ENCODE measurements around the gene RNU1-1. TPM values are rescaled to one million over a fixed set of nuclear protein-coding genes. Genes with fewer than 3 reads are reported as not detected.
"Not testable (repeated sequence)": the region's sequence is repeated elsewhere in the genome, so short reads cannot be mapped to it uniquely, and the experiment has no call there.

The RNU1-1 gene
- total RNA-seq, 2 donors from 2014 or later, result 1,202 to 2,371 TPM

DNA sequence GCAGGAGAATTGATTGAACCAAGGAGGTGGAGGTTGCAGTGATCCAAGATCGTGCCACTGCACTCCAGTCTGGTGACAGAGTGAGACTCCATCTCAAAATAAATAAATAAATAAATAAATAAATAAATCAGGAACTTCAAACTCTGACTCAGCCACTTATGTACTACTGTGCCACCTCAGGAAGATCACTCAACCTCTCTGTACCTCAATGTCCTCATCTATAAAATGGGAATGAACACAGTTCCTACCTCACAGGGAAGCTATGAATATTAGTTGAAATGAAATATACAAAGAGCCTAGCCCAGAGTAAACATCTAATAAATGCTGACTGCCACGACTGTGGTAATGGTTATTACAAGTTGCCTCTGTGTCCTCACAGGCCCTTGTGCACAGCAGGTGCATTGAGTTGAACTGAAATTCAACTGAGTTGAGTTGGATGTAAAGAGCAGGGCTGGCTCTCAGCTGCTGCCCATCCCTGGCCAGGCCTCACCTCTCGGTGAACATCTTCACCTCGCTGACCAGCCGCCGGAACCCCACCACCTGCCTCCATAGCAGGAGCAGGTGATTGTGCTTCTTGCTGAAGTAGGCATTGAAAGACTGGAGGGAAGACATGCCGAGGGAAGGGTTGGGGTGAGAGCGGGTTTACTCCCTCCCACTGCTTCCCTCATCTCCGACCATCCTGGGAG lies 24.7 kb downstream of the RNU1-1 start:
- H3K4me3 Mint-ChIP-seq; H3K9me3 Mint-ChIP-seq; ATAC-seq (replicated peaks); H3K27ac Mint-ChIP-seq; H3K27me3 Mint-ChIP-seq; H3K36me3 Mint-ChIP-seq (ENCODE audit: low read depth); H3K4me1 Mint-ChIP-seq: not testable (repeated sequence)

GRCh38 chr1:16487011-16487410 lies 27.1 kb downstream of the RNU1-1 start:
- H3K27me3 Mint-ChIP-seq; H3K4me3 Mint-ChIP-seq; ATAC-seq (replicated peaks); H3K9me3 Mint-ChIP-seq; H3K4me1 Mint-ChIP-seq; H3K27ac Mint-ChIP-seq: not testable (repeated sequence)
- peaks cover 11% of the 10 kb centered on the region for H3K36me3 Mint-ChIP-seq (ENCODE audit: low read depth)

GRCh38 chr1:16486316-16486715 lies 27.8 kb downstream of the RNU1-1 start:
- H3K4me3 Mint-ChIP-seq; H3K27me3 Mint-ChIP-seq; H3K9me3 Mint-ChIP-seq; H3K4me1 Mint-ChIP-seq; ATAC-seq (replicated peaks); H3K27ac Mint-ChIP-seq: not testable (repeated sequence)
- H3K36me3 Mint-ChIP-seq (ENCODE audit: low read depth), result peaks cover 14% of the 10 kb centered on the region

DNA sequence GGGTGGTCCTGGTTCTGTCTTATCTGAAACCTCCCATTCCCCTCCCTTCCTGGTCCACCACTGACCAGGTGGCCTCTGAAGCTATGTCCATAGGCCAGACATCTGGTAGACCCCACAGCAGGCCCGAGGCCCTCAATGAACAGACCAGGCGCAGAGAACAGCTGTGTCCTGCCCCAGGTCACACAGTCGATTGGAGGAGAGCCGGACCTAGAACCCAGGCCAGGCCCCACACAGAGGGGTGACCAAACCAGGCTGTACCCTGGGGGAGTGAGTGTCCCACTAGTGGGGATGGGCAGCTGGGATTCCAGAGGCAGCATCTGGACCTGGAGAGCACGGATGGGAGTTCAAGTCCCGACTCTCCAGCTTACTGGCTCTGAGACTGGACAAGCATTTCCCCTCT lies 29.2 kb downstream of the RNU1-1 start:
- Mint-ChIP-seq H3K4me3 (no peak overlapping the region), H3K27ac (no peak overlapping the region), H3K9me3 (no peaks in the 10 kb centered on the region), H3K27me3 (no peaks in the 10 kb centered on the region), H3K4me1 (no peaks in the 10 kb centered on the region), H3K36me3 (ENCODE audit: low read depth) (peaks cover 28% of the 10 kb centered on the region)
- ATAC-seq (replicated peaks), result no peak

DNA sequence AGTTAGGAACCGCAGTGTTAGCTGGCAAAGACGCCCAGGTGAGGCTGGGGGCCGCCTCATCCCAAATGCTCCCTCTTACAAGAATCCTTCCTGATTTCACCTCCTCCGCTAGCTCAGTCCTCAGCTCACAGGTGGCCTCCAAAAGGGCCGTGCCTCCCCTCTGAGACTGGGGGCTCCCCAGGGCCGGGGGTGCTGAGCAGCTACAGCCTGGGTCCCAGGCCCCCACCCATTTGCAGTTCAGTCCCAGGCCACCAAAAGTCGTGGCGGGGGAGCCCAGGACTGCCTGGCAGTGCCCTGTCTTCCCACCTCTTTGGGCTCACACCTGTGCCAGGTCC lies 29.6 kb downstream of the RNU1-1 start:
- Mint-ChIP-seq H3K4me3 (no peak overlapping the region), H3K27ac (no peak overlapping the region), H3K27me3 (no peaks in the 10 kb centered on the region), H3K36me3 (ENCODE audit: low read depth) (peaks cover 28% of the 10 kb centered on the region), H3K4me1 (no peaks in the 10 kb centered on the region), H3K9me3 (no peaks in the 10 kb centered on the region)
- ATAC-seq (replicated peaks), result no peak

DNA sequence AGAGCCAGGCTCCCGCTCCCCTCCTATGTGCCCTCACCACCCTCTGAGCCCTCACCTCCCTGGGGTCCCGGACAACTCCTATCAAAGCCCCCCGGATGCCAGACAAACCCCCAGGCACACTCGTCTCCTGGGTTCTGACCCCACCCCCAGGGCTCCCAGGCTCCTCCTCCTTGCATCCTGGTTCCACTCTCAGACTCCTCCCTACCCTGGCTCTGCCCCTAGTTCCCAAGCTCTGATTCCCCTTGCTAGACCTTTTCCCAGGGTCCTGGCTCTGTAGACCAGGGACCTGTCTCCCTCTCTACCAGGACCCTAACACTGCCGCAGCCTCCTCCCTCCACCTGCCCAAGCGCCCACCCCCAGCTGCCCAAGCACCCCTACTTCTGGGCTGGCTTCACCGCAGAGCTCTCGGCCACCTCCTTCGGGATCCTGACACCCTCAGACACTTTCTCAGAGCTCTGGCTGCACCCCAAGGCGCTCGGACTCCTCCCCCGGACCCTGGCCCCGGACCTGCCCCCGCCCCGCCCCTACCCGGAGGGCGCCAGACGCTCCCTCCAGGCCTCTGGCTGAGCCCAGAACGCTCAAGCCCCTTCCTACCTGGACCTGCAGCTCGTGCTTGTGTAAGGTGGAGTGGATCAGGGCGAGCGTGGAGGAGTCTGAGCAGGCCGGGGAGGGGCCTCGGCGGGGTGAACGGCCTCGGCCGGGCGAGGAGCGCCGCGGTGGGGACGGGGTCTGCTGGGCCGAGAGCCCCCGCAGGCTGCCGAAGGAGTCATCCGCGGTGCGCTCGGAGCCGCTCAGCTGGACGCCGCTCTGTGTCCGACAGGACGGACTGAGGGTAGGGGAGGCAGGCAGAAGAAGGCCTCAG lies 30.2 kb downstream of the RNU1-1 start:
- not testable (repeated sequence) for H3K4me1 Mint-ChIP-seq; H3K27ac Mint-ChIP-seq; H3K9me3 Mint-ChIP-seq; H3K4me3 Mint-ChIP-seq; ATAC-seq (replicated peaks); H3K27me3 Mint-ChIP-seq
- H3K36me3 Mint-ChIP-seq (ENCODE audit: low read depth), result peaks cover 30% of the 10 kb centered on the region

GRCh38 chr1:16483146-16483545 lies 30.9 kb downstream of the RNU1-1 start:
- peaks cover 33% of the 10 kb centered on the region for H3K36me3 Mint-ChIP-seq (ENCODE audit: low read depth)
- H3K27ac Mint-ChIP-seq; H3K4me3 Mint-ChIP-seq; H3K9me3 Mint-ChIP-seq; H3K4me1 Mint-ChIP-seq; H3K27me3 Mint-ChIP-seq; ATAC-seq (replicated peaks): not testable (repeated sequence)

DNA sequence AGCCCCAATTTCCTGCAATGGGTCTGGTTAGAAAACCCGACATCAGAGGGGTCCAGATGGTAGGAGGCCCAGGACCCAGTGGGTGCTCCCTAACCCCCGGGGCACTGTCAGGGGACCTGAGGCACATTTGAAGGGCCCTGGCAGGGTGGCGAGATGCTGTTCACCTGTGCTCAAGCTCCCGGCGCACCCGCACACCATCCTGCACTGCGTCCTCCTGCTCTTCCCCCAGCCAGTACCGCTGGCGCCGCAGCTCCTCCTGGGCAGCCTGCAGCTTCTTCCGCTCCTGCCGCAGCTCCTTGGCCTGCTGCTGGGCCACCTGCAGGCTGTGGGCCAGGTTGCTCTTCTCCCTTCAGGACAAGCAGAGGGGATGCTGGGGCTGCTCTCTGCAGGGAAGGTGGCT lies 36.0 kb downstream of the RNU1-1 start:
- no peaks in the 10 kb centered on the region for H3K27me3 Mint-ChIP-seq
- no peaks in the 10 kb centered on the region for H3K9me3 Mint-ChIP-seq
- no peak for ATAC-seq (replicated peaks)
- H3K4me1 Mint-ChIP-seq, result peaks cover 7% of the 10 kb centered on the region
- peaks cover 47% of the 10 kb centered on the region for H3K36me3 Mint-ChIP-seq (ENCODE audit: low read depth)
- peak overlapping the region; percentile 36 for H3K27ac Mint-ChIP-seq
- no peak overlapping the region for H3K4me3 Mint-ChIP-seq

DNA sequence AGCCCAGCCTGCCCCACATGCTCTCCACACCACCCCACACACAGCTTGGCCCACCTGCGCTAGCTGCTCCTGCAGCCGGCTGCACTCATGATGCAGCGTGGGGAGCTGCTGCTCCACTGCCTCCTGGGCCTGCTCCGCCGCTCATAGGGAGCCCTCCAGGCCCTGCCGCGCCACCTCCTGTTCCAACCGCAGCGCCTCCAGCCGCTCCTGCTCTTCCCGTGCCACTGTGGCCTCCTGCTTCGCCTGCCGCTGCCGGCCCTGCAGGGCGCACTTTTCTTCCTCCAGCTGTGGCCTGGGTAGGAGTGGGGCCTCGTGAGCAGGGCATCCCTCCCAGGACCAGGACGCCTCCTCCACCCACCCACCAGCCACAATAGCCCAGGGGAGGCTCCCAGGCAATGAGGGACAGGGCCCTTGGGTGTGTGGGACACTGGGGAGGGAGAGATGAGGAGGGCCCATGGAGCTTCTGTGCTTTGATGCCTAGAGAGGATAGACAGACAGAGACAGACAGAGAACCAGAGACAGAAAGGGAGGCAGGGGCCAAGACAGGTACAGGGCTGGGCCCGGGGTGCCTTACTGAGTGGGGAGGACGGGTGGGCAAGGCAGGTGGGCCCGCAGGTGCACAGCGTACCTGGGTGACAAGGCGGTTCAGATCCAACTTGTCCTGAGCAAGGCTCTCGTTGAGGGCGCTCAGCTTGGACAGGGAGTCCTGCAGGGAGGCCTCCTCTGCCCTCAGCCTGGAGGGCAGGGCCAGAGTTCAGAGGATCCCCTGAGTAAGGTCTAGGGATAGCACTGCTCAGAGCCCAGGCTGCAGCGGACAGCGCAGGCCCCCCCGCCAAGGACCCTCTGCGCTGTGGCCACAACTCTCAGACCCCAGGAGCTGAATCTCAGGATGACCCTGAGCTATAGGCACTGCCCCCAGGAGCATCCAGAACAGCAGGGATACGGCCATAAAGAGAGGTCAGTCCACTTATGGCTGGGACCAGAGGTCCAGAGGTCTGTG lies 38.0 kb downstream of the RNU1-1 start:
- ATAC-seq (replicated peaks); H3K4me3 Mint-ChIP-seq; H3K27ac Mint-ChIP-seq; H3K27me3 Mint-ChIP-seq; H3K9me3 Mint-ChIP-seq: not testable (repeated sequence)
- Mint-ChIP-seq H3K4me1 (peaks cover 15% of the 10 kb centered on the region), H3K36me3 (ENCODE audit: low read depth) (peaks cover 49% of the 10 kb centered on the region)

GRCh38 chr1:16474891-16475290 lies 39.2 kb downstream of the RNU1-1 start:
- Mint-ChIP-seq H3K36me3 (ENCODE audit: low read depth) (peaks cover 38% of the 10 kb centered on the region), H3K4me1 (peaks cover 15% of the 10 kb centered on the region)
- not testable (repeated sequence) for H3K27ac Mint-ChIP-seq; H3K4me3 Mint-ChIP-seq; H3K27me3 Mint-ChIP-seq; ATAC-seq (replicated peaks); H3K9me3 Mint-ChIP-seq

- Mint-ChIP-seq H3K9me3 (no peaks in the 10 kb centered on the region), H3K27me3 (no peaks in the 10 kb centered on the region), H3K4me3 (no peak overlapping the region), H3K36me3 (ENCODE audit: low read depth) (peaks cover 44% of the 10 kb centered on the region), H3K27ac (no peak overlapping the region), H3K4me1 (peaks cover 15% of the 10 kb centered on the region)
- no peak for ATAC-seq (replicated peaks)
Observed at GRCh38 chr1:16474166-16474800, 39.8 kb downstream of the RNU1-1 start.

GRCh38 chr1:16468558-16468957 lies 45.5 kb downstream of the RNU1-1 start:
- peaks cover 53% of the 10 kb centered on the region for H3K36me3 Mint-ChIP-seq (ENCODE audit: low read depth)
- peaks cover 13% of the 10 kb centered on the region for H3K4me1 Mint-ChIP-seq

GRCh38 chr1:16464917-16465625 lies 49.0 kb downstream of the RNU1-1 start:
- H3K9me3 Mint-ChIP-seq, result no peaks in the 10 kb centered on the region
- no peak overlapping the region for H3K27ac Mint-ChIP-seq
- peaks cover 6% of the 10 kb centered on the region for H3K4me1 Mint-ChIP-seq
- no peak overlapping the region for H3K4me3 Mint-ChIP-seq
- H3K36me3 Mint-ChIP-seq (ENCODE audit: low read depth), result peaks cover 68% of the 10 kb centered on the region
- ATAC-seq (replicated peaks), result no peak
- H3K27me3 Mint-ChIP-seq, result no peaks in the 10 kb centered on the region

More at GRCh38 chr1:16468558-16468957, 45.5 kb downstream of the RNU1-1 start:
- Mint-ChIP-seq H3K27ac (no peak overlapping the region), H3K4me3 (no peak overlapping the region), H3K27me3 (no peaks in the 10 kb centered on the region), H3K9me3 (no peaks in the 10 kb centered on the region)
- no peak for ATAC-seq (replicated peaks)
